GM19463 (cell line): Measurements from ENCODE around the gene LITAF.

Experiments
- ATAC-seq: cut with Tn5 transposase; IDR thresholded peaks from one replicate; pipeline ENCODE4 v1.9.1; 2021; ENCODE audit warnings: mild to moderate bottlenecking, moderate library complexity; ENCODE audit not compliant: unreplicated experiment

LITAF gene

DNA sequence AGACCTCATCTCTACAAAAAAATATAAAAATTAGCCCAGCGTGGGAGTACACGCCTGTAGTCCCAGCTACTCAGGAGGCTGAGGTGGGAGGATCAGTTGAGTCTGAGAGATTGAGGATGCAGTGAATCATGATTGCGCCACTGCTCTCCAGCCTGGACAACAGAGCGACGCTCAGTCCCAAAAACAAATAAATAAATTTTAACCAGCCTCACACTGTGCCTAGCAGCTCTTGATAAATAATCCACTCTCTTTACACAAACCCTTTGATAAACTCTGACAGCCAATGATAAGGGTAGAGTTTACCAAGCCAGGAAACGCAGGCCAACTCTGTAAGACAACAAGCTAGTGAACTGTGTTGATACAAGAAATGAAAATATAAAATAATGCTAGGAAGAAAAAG, 32.7 kb downstream of the LITAF start:
- ATAC-seq, result no peak

- ATAC-seq, result no peak
Measured at GRCh38 chr16:11553371-11553770, 33.3 kb downstream of the LITAF start.

DNA sequence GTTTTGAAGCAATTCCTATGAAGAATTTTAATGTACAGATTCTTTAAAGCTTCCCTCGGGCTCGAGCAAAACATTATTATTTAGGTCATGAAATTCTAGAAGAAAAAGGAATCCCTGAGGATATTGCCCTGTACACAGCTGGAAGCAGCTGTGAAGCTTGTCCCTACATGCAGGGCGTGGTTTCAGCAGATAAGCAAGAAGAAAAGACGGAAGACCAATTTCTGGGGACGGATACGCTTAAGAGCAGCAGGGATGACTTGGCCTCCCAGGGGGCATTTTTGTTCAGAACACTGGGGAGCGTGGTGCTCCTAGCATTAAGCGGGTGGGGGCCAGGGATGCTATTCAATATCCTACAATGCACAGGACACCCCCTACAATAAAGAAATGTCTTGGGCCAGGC, 34.3 kb downstream of the LITAF start:
- no peak for ATAC-seq

DNA sequence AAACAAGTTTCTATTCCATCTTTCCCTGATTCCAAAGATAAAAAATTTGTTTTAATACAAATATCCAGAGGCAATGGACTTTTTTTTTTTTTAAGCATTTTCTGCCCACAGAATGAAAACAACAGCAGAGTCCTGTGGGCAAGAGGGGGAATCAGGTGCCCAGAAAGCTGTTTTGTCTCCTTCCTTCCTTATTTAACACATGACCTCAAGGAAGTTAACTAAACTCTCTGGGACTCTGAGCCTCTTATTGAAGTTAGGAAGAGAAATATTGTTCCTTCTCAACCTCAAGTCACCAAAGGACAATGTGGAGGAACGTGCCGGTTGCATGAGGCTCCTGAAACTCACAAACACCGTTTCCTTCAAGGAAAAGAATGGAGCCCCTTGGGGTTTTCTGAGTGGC, 34.9 kb downstream of the LITAF start:
- no peak for ATAC-seq

DNA sequence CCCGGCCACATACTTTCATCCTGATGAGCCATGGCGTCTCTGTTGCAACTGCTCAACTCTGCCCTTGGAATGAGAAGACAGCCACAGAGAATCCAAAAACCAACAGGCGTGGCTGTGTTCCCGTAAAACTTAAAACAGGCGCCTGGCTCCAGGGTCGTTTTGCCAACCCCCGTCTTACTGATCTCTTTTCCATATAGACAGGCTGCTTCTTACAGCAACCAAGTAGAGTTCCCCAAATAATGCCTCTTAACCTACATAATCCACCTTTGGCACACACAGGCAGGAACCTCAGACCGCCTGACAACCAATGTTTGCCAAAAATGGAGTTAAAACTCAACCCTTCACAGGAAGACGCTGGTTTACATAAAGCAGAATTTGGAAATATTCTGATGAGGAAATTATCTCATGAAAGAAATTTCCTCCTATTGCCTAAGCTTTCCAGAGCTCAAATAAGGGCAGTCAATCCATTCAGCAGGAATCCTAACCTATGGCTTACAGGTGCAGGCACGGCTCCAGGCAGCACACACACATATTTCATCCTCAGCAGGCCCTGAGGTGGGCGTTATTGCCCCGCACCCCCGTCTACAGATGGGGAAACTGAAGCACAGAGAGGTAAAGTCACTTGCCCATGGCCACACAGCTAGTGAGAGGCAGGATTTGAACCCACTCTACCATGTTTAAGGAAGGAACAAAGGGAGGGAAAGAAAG, 35.8 kb downstream of the LITAF start:
- no peak for ATAC-seq

- no peak for ATAC-seq
Measured at GRCh38 chr16:11547118-11547916, 39.4 kb downstream of the LITAF start.

DNA sequence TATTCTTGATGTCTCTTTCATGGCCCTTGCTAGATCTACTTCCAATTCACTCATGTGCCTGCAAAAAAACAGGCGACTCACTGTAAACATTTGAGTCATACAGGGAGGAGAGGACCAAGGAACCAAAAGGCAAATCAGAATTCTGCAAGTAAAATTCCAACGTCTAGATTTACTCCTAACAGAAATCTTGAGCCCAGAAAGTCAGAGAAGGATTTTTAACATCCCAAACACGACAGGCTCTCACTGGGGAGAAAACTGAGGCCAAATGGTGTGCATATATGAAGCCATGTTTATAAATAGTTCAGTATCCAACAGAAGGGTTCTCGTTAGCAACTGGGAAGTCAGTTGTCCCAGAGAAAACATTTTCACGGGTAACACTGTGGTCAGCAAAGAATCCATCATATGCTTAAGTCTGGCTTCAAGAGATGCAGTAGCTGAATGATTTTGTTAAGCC, 40.1 kb downstream of the LITAF start:
- no peak for ATAC-seq

DNA sequence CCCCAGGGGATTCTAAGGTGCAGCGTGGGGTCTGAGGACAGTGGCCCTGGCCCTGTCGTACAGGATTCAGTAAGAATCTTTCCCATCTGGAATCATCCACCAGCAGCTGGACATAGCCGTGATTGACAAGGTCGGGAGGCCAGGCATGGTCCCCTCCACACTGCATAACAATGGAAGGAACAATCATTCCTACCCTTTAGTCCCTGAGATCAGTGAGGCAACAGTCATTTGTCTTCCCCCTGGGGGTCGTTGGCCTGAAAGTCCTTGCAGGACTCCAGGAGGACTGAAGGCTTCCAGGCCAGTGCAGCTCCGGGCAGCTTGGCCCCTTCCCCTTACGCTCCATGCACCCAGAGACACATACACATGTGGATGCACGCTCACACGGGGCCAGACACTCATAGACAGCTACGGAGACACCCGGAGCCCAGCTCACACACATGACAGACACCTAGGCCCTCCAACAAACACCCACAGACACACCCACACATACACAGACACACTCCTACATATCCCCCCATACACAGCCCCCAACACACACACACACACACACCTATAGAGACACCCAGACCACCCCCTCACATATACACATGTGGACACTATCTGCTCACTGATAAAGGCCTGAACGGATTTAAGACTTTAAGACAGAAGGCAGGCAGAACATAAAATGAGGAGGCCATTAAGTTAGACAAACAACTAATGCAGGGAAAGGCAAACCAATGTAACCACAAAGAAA, 42.9 kb downstream of the LITAF start:
- ATAC-seq, result no peak

DNA sequence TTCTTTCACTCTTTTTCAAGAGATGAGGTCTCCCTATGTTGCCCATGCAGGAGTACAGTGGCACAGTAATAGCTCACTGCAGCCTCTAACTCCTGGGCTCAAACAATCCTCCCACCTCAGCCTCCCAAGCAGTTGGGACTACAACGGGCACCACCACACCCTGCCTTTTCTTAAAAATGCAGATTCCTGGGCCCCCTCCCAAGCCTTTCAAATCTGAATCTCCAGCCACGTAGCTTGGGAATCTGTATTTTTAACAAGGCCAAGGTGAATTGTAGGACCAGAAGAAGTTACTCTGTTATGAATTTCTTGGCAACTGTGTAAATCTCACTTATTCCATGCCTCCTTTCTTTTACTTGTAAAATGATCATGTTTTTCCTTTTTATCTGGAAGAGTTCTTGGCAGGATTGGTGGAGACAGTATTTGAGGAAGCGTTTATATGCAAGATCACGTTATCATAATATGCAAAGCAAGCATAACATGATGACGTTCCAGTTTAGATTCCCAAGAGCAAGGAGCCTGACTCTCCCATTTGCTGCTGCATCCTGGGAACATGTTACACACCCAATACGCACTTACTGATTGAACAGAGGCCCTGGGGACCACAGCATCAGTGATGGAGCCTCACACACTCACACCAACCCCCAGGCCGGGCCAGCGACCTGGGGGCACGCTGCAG, 44.5 kb downstream of the LITAF start:
- ATAC-seq, result no peak

GRCh38 chr16:11539641-11540050, 47.1 kb downstream of the LITAF start:
- ATAC-seq, result no peak

DNA sequence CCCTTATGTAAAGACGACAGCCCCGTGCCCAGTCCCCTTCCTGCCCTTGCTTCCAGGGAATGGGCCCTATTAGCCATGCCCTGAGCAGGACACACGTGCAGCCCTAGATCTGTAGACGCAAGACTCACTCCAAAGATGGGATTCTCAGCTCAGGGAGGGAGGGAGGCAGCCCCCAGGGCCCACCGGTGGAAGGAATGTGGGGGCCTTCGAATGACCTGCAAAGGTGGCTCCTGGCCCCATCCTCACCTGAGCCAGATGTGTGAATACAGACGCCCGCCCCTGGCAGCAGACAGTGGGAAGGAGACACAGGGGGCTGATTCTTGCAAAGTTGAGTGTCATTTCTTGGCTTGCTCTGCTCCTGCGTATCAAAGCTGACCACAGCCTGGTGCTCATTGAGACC, 47.8 kb downstream of the LITAF start:
- no peak for ATAC-seq

- ATAC-seq, result no peak
Measured at GRCh38 chr16:11536104-11536866, 50.4 kb downstream of the LITAF start.

DNA sequence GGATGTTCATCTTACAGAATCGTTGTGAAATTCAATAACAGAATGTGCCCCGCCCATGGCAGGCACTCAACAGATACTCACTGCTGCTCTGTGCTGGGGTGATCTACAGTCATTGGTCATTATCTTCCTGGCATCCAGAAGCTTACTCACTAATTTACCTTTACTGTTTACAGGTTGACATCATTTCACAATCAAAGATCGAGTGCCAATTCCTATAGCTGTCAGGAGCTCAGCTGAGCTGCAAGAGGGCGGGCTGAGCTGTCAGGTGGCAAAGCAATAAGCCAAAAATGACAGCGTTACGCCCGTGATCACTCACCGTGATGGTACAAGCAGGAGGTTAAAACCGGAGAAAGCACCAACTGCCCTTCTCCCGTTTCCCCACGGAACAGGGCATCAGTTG, 51.2 kb downstream of the LITAF start:
- no peak for ATAC-seq

- ATAC-seq, result no peak
Measured at GRCh38 chr16:11534262-11534661, 52.5 kb downstream of the LITAF start.

DNA sequence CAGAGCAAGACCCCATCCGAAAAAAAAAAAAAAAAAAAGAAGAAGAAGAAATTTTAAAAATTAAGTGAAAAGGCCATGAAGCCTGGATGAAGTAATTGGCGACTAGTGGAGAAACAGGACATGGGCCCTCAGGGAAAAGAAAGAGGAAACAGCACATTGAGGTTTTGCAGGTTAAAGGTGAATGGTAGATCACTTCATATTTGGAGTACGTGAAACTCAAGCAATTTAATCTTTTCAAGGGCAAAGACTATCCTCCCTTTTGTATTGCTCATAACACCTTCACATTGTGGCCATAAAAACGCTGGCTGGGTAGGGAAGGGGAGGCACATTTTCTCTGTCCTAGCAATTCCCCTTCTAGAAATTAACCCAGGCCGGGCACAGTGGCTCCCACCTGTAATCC, 53.1 kb downstream of the LITAF start:
- ATAC-seq, result no peak

GRCh38 chr16:11530171-11530940, 56.4 kb downstream of the LITAF start:
- ATAC-seq, result no peak

DNA sequence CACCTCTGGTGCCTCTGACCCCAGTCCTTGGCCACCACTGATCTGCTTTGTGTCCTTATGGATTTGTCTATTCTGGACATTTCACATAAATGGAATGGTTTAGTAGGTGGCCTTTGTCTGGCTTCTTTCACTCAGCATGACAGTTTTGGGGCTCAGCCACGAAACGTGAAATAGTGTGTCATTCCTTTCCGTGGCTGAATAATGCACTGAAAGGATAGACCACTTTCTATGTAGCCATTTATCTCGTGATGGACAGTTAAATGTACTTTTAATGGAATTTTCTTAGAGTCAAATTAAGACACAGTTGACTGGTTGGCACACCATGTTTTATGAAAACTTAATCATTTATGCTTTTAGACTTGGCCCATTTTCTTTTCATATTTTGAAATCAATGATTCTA, 57.4 kb downstream of the LITAF start:
- ATAC-seq, result no peak

DNA sequence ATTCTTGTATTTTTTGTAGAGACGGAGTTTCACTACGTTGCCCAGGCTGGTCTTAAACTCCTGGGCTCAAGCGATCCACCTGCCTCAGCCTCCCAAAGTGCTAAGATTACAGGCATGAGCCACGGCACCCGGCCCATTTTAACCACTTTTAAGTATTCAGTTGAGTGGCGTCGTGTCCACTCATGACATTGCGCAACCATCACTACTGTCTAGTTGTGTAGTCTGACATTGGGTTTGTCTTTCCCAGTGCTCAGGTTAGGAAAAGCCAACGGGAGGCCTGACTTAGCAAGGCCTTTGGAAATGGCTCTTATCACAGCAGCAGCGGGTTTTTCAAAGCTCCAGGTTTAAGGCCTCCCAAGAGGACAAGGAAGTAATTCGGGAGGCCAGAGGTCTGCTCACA, 58.7 kb downstream of the LITAF start:
- no peak for ATAC-seq

GRCh38 chr16:11526655-11527350, 59.9 kb downstream of the LITAF start:
- ATAC-seq, result no peak
